Esophagus squamous epithelium (tissue), 5 donors: Measurements from ENCODE around the gene ARAP2. TPM values are rescaled to one million over a fixed set of nuclear protein-coding genes. Genes with fewer than 3 reads are reported as not detected.
A peak's percentile ranks its signal among the peaks of the same experiment; 100 is the strongest.

Experiments used
- DNase-seq: peaks from one replicate; lab custom pipeline; 2025; lab: John Stamatoyannopoulos, UW
- H3K27ac ChIP-seq, 4 donors: fragments of 200-600 bp; sonication (generic); one replicate each; pipeline ENCODE4 v1.5.1; 2016 to 2019; ENCODE audit warnings: mild to moderate bottlenecking in 1 of 4
- H3K27me3 ChIP-seq, 4 donors: fragments of 200-600 bp; sonication (generic); 1 replicate in 3 of 4; 2 replicates in 1 of 4; pipeline versions ENCODE4 v1.5.1 to v1.6.0; 2017 to 2021; ENCODE audit warnings: antibody characterized with exemption in 1 of 4
- H3K36me3 ChIP-seq, 3 donors: fragments of 200-600 bp; sonication (generic); one replicate each; pipeline ENCODE4 v1.5.1; 2016 to 2019
- H3K4me1 ChIP-seq, 3 donors: fragments of 200-600 bp; sonication (generic); one replicate each; pipeline ENCODE4 v1.5.1; 2017 to 2019
- H3K4me3 ChIP-seq, 4 donors: fragments of 200-600 bp; sonication (generic); 1 replicate in 3 of 4; 2 replicates in 1 of 4; pipeline ENCODE4 v1.5.1; 2016 to 2019; ENCODE audit warnings: mild to moderate bottlenecking in 2 of 4, moderate library complexity in 1 of 4
- H3K9me3 ChIP-seq, 3 donors: fragments of 200-600 bp; sonication (generic); one replicate each; pipeline ENCODE4 v1.5.1; 2016 to 2019
- CTCF ChIP-seq, 6 experiments: fragments of 450-650 bp in 4 of 6; fragments of 200-600 bp in 2 of 6; sonication (generic) in 2 of 6; IDR thresholded peaks; one replicate each; pipeline ENCODE4 v1.5.1; 2016 to 2019; ENCODE audit warnings: antibody characterized with exemption in 6 of 6, mild to moderate bottlenecking in 4 of 6, moderate library complexity in 4 of 6
- POLR2A ChIP-seq, 4 donors: fragments of 450-650 bp; IDR thresholded peaks; one replicate each; pipeline ENCODE4 v1.6.1; 2017; ENCODE audit warnings: antibody characterized with exemption in 4 of 4, mild to moderate bottlenecking in 4 of 4, moderate library complexity in 3 of 4
- WGBS, 2 donors: methylation state at CpG; one replicate each; pipeline ENCODE4 v1.1.5; 2018; 5-methylcytosine and 5-hydroxymethylcytosine counted together
- intact Hi-C: fragments of 100-400 bp; cut with DNase I; formaldehyde crosslinking; loops from one replicate; pipeline ENCODE4 v1.15.0; 2022
- total RNA-seq, 4 donors: library from RNA; depleted of rRNA; stranded (reverse); fragments of >200 nt; gene quantifications; one replicate each; pipeline ENCODE4 v1.1.0, GENCODE V29; 2016
- donor health status: DM: yes; HTN: yes; CAD: no.

Gene ARAP2
- total RNA-seq, 4 donors from 2014 or later: 28.5 to 65.8 (median 46.9) TPM

DNA sequence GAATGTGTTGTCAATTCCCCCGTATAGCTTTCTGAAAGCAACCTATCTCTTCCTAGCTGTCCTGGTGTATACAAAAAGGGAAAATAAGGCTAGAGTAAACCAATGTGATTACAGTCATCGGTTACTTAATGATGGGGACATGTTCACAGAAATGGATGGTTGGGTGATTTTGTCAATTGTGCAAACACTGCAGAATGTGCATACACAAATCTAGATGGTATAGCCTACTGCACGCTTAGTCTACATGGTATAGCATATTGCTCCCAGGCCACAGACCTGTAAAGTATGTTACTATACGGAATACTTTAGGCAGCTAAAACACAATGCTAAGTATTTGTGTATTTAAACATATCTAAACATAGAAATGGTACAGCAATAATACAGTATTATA, 42.2 kb upstream of the ARAP2 start:
- no peaks in the 10 kb centered on the region for H3K36me3 ChIP-seq
- peaks cover 0 to 16% (median 2%) of the 10 kb centered on the region in 3 donors for H3K4me1 ChIP-seq
- peak overlapping the region; percentile 59 to 81 (median 70) for H3K27ac ChIP-seq
- H3K4me3 ChIP-seq: no peak overlapping the region
- no peak for DNase-seq
- WGBS, 2 donors: 77 to 93% methylated on average over 4 of the region's 4 CpGs
- intact Hi-C loops: no loop called here
- H3K9me3 ChIP-seq: no peaks in the 10 kb centered on the region
- H3K27me3 ChIP-seq: no peaks in the 10 kb centered on the region
- TF ChIP-seq POLR2A (IDR thresholded peaks at IDR 0.05) (no peak), CTCF (IDR thresholded peaks at IDR 0.05) (no peak)

- WGBS, 2 donors: 56 to 62% methylated on average over 6 of the region's 6 CpGs
- H3K4me3 ChIP-seq: no peak overlapping the region
- no peaks in the 10 kb centered on the region for H3K36me3 ChIP-seq
- H3K27me3 ChIP-seq: no peaks in the 10 kb centered on the region
- H3K9me3 ChIP-seq: no peaks in the 10 kb centered on the region
- H3K4me1 ChIP-seq: peaks cover 0 to 22% (median 2%) of the 10 kb centered on the region in 3 donors
- DNase-seq: no peak
- intact Hi-C loops: no loop called here
- TF ChIP-seq POLR2A (IDR thresholded peaks at IDR 0.05) (peak in 1 of 4 donors; percentile 21), CTCF (IDR thresholded peaks at IDR 0.05) (peak in 1 of 6 experiments; percentile 19)
- H3K27ac ChIP-seq: peak overlapping the region; percentile 71 to 81 (median 77)
Measured at GRCh38 chr4:36285784-36286480, 41.6 kb upstream of the ARAP2 start.

- intact Hi-C loops: no loop called here
- 74 to 83% methylated on average over 2 of the region's 2 CpGs for WGBS, 2 donors
- Histone ChIP-seq H3K27me3 (no peaks in the 10 kb centered on the region), H3K4me1 (peaks cover 0 to 40% (median 7%) of the 10 kb centered on the region in 3 donors), H3K27ac (no peak overlapping the region), H3K36me3 (no peaks in the 10 kb centered on the region), H3K4me3 (no peak overlapping the region), H3K9me3 (no peaks in the 10 kb centered on the region)
- TF ChIP-seq CTCF (IDR thresholded peaks at IDR 0.05): no peak
- no peak for TF ChIP-seq POLR2A (IDR thresholded peaks at IDR 0.05)
- DNase-seq: no peak
Measured at GRCh38 chr4:36283912-36284465, 39.7 kb upstream of the ARAP2 start.

DNA sequence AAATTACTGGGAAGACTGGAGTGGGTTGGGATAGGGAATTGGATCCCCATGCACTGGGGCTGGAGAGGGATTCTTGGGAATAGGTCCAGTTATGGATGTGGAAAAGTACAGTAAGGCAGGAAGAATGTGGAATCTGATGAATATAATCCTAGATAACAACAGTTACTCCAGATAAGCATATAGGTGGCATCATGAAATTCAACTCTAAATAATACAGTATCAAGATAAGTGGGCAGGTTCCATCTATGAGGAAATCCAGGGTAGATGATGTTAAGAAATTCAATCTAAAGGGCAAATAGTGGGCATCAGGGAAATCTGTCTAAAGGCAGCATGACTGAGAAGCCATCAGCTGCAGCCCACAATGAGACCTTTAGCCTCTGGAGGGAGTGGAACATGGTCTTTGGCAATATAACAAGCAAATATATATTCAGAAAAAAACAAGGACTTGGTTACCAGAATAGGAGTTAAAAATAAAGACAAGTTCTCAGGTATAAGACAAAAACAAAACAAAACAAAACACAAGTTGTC, 38.3 kb upstream of the ARAP2 start:
- TF ChIP-seq CTCF (IDR thresholded peaks at IDR 0.05) (no peak), POLR2A (IDR thresholded peaks at IDR 0.05) (no peak)
- Histone ChIP-seq H3K4me3 (no peak overlapping the region), H3K27ac (no peak overlapping the region), H3K9me3 (no peaks in the 10 kb centered on the region), H3K27me3 (no peaks in the 10 kb centered on the region), H3K36me3 (no peaks in the 10 kb centered on the region), H3K4me1 (peaks cover 0 to 46% (median 7%) of the 10 kb centered on the region in 3 donors)
- intact Hi-C loops: no loop called here
- DNase-seq: no peak
